Naive thymus-derived CD4-positive, alpha-beta T cell (primary cell): Measurements from ENCODE around the gene FAM117B. TPM values are rescaled to one million over a fixed set of nuclear protein-coding genes. Genes with fewer than 3 reads are reported as not detected.
A peak's percentile ranks its signal among the peaks of the same experiment; 100 is the strongest.

Experiments
- ATAC-seq: fragments of 150-1000 bp; cut with Tn5 transposase; 2 replicates; pipeline ENCODE4 v1.10.0; 2021; ENCODE audit warnings: mild to moderate bottlenecking, moderate library complexity
- CTCF ChIA-PET: fragments of 350-600 bp; sonication (Branson Sonifier 250); formaldehyde crosslinking; loops from one replicate; lab custom pipeline; 2021; ENCODE audit warnings: antibody characterized with exemption; lab: Charles Lee
- POLR2A ChIA-PET: fragments of 350-600 bp; sonication (Branson Sonifier 250); formaldehyde crosslinking; loops from one replicate; lab custom pipeline; 2021; ENCODE audit warnings: antibody characterized with exemption, inconsistent platforms; lab: Charles Lee
- DNase-seq, 9 donors: peaks; one replicate each; pipeline versions ENCODE4 v3.0.0 to v3.0.0-alpha.2; 2020 to 2022; ENCODE audit warnings: mixed read lengths in 1 of 9
- H3K27ac ChIP-seq: one replicate; pipeline ENCODE4 v1.7.0; 2013; ENCODE audit warnings: mild to moderate bottlenecking, low read depth, low read length, moderate library complexity
- H3K27me3 ChIP-seq, 2 donors: one replicate each; pipeline ENCODE4 v1.7.0; 2013; ENCODE audit warnings: low read length in 2 of 2, mild to moderate bottlenecking in 2 of 2, moderate library complexity in 2 of 2; ENCODE audit not compliant: control insufficient read depth in 2 of 2, insufficient read depth in 2 of 2
- H3K36me3 ChIP-seq, 3 experiments: 1 replicate in 2 of 3; 2 replicates in 1 of 3; pipeline ENCODE4 v1.7.0; 2013; ENCODE audit warnings: low read length in 3 of 3, mild to moderate bottlenecking in 3 of 3, moderate library complexity in 1 of 3; ENCODE audit not compliant: insufficient read depth in 3 of 3, control insufficient read depth in 2 of 3
- H3K4me1 ChIP-seq, 2 donors: one replicate each; pipeline ENCODE4 v1.7.0; 2013; ENCODE audit warnings: low read length in 2 of 2, mild to moderate bottlenecking in 2 of 2, moderate library complexity in 1 of 2; ENCODE audit not compliant: control insufficient read depth in 2 of 2, insufficient read depth in 2 of 2
- H3K4me3 ChIP-seq: 2 replicates; pipeline ENCODE4 v1.7.0; 2013; ENCODE audit warnings: mild to moderate bottlenecking, low read length
- H3K9me3 ChIP-seq, 3 experiments: 1 replicate in 2 of 3; 2 replicates in 1 of 3; pipeline ENCODE4 v1.7.0; 2013; ENCODE audit warnings: low read length in 3 of 3; ENCODE audit not compliant: control insufficient read depth in 2 of 3
- H3K27ac Mint-ChIP-seq, 9 donors: one replicate each; pipeline ENCODE4 v1.8.0; 2020 to 2022; ENCODE audit warnings: mixed read lengths in 9 of 9, mild to moderate bottlenecking in 8 of 9, moderate library complexity in 5 of 9, inconsistent platforms in 2 of 9
- H3K27me3 Mint-ChIP-seq, 5 donors: one replicate each; pipeline ENCODE4 v1.8.0; 2021 to 2022; ENCODE audit warnings: mixed read lengths in 5 of 5, mild to moderate bottlenecking in 1 of 5
- H3K36me3 Mint-ChIP-seq, 5 donors: one replicate each; pipeline ENCODE4 v1.8.0; 2020 to 2022; ENCODE audit warnings: mixed read lengths in 5 of 5, mild to moderate bottlenecking in 3 of 5, inconsistent platforms in 1 of 5
- H3K4me1 Mint-ChIP-seq, 7 donors: one replicate each; pipeline ENCODE4 v1.8.0; 2020 to 2022; ENCODE audit warnings: mixed read lengths in 7 of 7, mild to moderate bottlenecking in 3 of 7, inconsistent platforms in 1 of 7
- H3K4me3 Mint-ChIP-seq, 10 donors: one replicate each; pipeline ENCODE4 v1.8.0; 2020 to 2022; ENCODE audit warnings: mild to moderate bottlenecking in 10 of 10, mixed read lengths in 10 of 10, moderate library complexity in 6 of 10, inconsistent platforms in 2 of 10
- H3K9me3 Mint-ChIP-seq, 11 donors: one replicate each; pipeline ENCODE4 v1.8.0; 2020 to 2022; ENCODE audit warnings: mixed read lengths in 11 of 11, mild to moderate bottlenecking in 4 of 11, inconsistent platforms in 1 of 11, moderate library complexity in 1 of 11
- intact Hi-C, 2 donors: fragments of 100-400 bp; cut with micrococcal nuclease; formaldehyde crosslinking; loops; one replicate each; pipeline ENCODE4 v1.15.1; 2023
- polyA plus RNA-seq, 2 donors: library from polyadenylated mRNA; unstranded; fragments of 300-500 nt; fragmentation: Illumina TruSeq; gene quantifications; one replicate each; pipeline ENCODE4 v1.2.3, GENCODE V29; 2021
- total RNA-seq, 6 experiments: library from RNA in 5 of 6; stranded (reverse) in 5 of 6; gene quantifications; 1 replicate in 5 of 6; 2 replicates in 1 of 6; pipeline ENCODE4 v1.2.3 and lab custom pipeline; 2021 to 2026

Gene FAM117B
- total and polyA plus RNA-seq, 7 experiments from 2014 or later = 12.8 to 57.9 (median 46.5) TPM

GRCh38 chr2:202758128-202758527, 123.4 kb downstream of the FAM117B start:
- Mint-ChIP-seq H3K4me1 (peaks cover 20 to 71% (median 40%) of the 10 kb centered on the region in 7 donors), H3K9me3 (peaks cover 0 to 9% (median 0%) of the 10 kb centered on the region in 11 donors), H3K36me3 (peaks cover 3 to 64% (median 40%) of the 10 kb centered on the region in 5 donors), H3K4me3 (no peak overlapping the region), H3K27ac (peak overlapping the region in 5 of 9 donors; percentile 11 to 88 (median 59)), H3K27me3 (no peaks in the 10 kb centered on the region)
- Histone ChIP-seq H3K36me3 (peaks cover 0 to 49% (median 10%) of the 10 kb centered on the region in 3 experiments), H3K4me3 (no peak overlapping the region), H3K27me3 (no peaks in the 10 kb centered on the region), H3K9me3 (no peaks in the 10 kb centered on the region), H3K4me1 (peaks cover 0 to 14% of the 10 kb centered on the region in 2 donors), H3K27ac (no peak overlapping the region)
- POLR2A ChIA-PET = interaction anchor here (1.0 to 1.1 kb wide), 2 partner anchors 10 to 124 kb away, joined by 3 to 4 read pairs; no protein-coding TSS in a partner anchor
- CTCF ChIA-PET = interaction anchor here (0.6 kb wide), 1 partner anchor 160 kb away, joined by 3 read pairs; no protein-coding TSS in a partner anchor
- DNase-seq (no peak), ATAC-seq (no peak)
- intact Hi-C loops = no loop called here

GRCh38 chr2:202758604-202759003, 123.8 kb downstream of the FAM117B start:
- no peak overlapping the region for H3K4me3 Mint-ChIP-seq
- peaks cover 3 to 59% (median 40%) of the 10 kb centered on the region in 5 donors for H3K36me3 Mint-ChIP-seq
- H3K27me3 Mint-ChIP-seq = no peaks in the 10 kb centered on the region
- Histone ChIP-seq H3K27me3 (no peaks in the 10 kb centered on the region), H3K27ac (no peak overlapping the region), H3K36me3 (peaks cover 0 to 49% (median 10%) of the 10 kb centered on the region in 3 experiments), H3K9me3 (no peaks in the 10 kb centered on the region), H3K4me1 (peaks cover 0 to 18% of the 10 kb centered on the region in 2 donors), H3K4me3 (no peak overlapping the region)
- DNase-seq (no peak), ATAC-seq (no peak)
- intact Hi-C loops = no loop called here
- POLR2A ChIA-PET = interaction anchor here (1.1 kb wide), 1 partner anchor 125 kb away, joined by 3 read pairs; no protein-coding TSS in a partner anchor
- peaks cover 0 to 6% (median 0%) of the 10 kb centered on the region in 11 donors for H3K9me3 Mint-ChIP-seq
- H3K27ac Mint-ChIP-seq = peak overlapping the region in 6 of 9 donors; percentile 33 to 98 (median 58)
- H3K4me1 Mint-ChIP-seq = peaks cover 23 to 71% (median 40%) of the 10 kb centered on the region in 7 donors
- CTCF ChIA-PET = no interaction called here

DNA sequence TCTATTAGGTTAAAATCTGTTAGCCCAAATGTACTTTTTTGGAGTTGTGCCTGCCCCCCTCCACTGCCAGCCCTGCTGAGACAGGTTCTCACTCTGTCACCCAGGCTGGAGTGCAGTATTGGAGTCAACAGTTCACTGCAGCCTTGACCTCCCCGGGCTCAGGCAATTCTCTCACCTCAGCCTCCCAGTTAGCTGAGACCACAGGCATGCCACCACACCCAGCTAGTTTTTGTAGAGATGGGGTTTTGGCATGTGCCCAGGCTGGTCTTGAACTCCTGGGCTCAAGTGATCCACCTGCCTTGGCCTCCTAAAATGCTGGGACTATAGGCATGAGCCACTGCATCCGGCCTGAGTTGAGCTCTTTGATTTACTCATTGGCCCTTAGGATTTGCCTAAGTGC, 126.1 kb downstream of the FAM117B start:
- peaks cover 3 to 63% (median 41%) of the 10 kb centered on the region in 5 donors for H3K36me3 Mint-ChIP-seq
- ChIA-PET POLR2A (interaction anchor here (0.7 kb wide), 1 partner anchor 1784 kb away, joined by 3 read pairs; no protein-coding TSS in a partner anchor), CTCF (no interaction called here)
- H3K4me1 Mint-ChIP-seq = peaks cover 19 to 77% (median 50%) of the 10 kb centered on the region in 7 donors
- H3K27me3 ChIP-seq = no peaks in the 10 kb centered on the region
- H3K27ac Mint-ChIP-seq = peak overlapping the region in 8 of 9 donors; percentile 86 to 98 (median 88)
- H3K36me3 ChIP-seq = peaks cover 0 to 50% (median 10%) of the 10 kb centered on the region in 3 experiments
- peak overlapping the region; percentile 47 for H3K27ac ChIP-seq
- intact Hi-C loops = no loop called here
- H3K9me3 Mint-ChIP-seq = peaks cover 0 to 5% (median 0%) of the 10 kb centered on the region in 11 donors
- no peak for DNase-seq
- peaks cover 0 to 27% of the 10 kb centered on the region in 2 donors for H3K4me1 ChIP-seq
- no peaks in the 10 kb centered on the region for H3K9me3 ChIP-seq
- no peak overlapping the region for H3K4me3 ChIP-seq
- H3K27me3 Mint-ChIP-seq = no peaks in the 10 kb centered on the region
- H3K4me3 Mint-ChIP-seq = peak overlapping the region in 4 of 10 donors; percentile 16 to 58 (median 32)
- no peak for ATAC-seq

DNA sequence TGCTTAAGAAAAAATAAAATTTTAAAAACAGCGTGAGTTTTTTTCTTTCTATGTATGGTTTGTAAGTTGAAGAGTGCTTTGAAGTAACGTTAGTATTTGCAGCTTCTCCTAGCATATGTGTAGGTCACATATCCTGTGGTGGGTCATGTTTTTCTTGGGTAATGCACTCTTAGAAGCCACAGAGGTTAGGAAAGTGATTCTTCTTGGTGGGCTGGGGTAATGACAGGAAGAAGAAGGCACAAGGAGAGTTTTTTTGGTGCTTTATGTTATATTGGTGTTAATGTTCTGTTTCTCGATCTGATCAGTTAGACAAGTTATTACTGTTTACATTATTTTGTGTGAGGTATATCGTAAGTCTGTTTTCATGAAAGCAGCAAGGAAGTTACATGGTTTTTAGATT, 127.8 kb downstream of the FAM117B start:
- Mint-ChIP-seq H3K36me3 (peaks cover 3 to 56% (median 42%) of the 10 kb centered on the region in 5 donors), H3K4me1 (peaks cover 21 to 74% (median 50%) of the 10 kb centered on the region in 7 donors), H3K9me3 (peaks cover 0 to 5% (median 0%) of the 10 kb centered on the region in 11 donors), H3K27me3 (no peaks in the 10 kb centered on the region), H3K27ac (peak overlapping the region; percentile 79 to 98 (median 88)), H3K4me3 (peak overlapping the region; percentile 30 to 87 (median 66))
- H3K9me3 ChIP-seq = no peaks in the 10 kb centered on the region
- DNase-seq (peak in 7 of 9 donors; percentile 11 to 73 (median 47)), ATAC-seq (peak; percentile 90)
- H3K36me3 ChIP-seq = peaks cover 0 to 42% (median 4%) of the 10 kb centered on the region in 3 experiments
- ChIA-PET CTCF (interaction anchor here (0.9 kb wide), 1 partner anchor 10 kb away, joined by 3 read pairs; no protein-coding TSS in a partner anchor), POLR2A (interaction anchor here (0.6 to 3.3 kb wide), 2 partner anchors 38 to 127 kb away, joined by 3 to 20 read pairs; partner anchors contain the start of gene FAM117B)
- intact Hi-C loops = loop anchor here (1.0 to 2.0 kb wide), 2 partner anchors 128 to 174 kb away; partner anchors contain the start of gene FAM117B (in 2 of the 2)
- H3K4me1 ChIP-seq = peaks cover 0 to 27% of the 10 kb centered on the region in 2 donors
- H3K27me3 ChIP-seq = no peaks in the 10 kb centered on the region
- no peak overlapping the region for H3K4me3 ChIP-seq
- peak overlapping the region; percentile 52 for H3K27ac ChIP-seq

DNA sequence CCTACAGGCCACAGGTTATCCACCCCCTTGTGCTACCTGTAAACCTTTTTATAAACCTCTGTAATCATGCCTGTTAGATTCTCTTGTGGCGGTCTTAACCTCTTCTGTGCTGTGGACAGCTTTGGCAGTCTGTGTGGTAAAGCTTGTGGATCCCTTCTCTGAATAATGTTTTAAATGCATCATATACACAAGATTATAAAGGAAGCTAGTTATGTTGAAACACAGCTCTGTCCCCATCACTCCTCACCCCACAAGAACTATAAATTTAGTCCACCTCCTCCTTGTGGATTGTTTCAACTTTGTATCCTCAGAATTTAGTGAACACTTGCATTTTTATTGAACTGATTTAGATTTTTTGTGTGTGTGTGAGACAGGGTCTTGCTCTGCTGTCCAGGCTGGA, 129.1 kb downstream of the FAM117B start:
- H3K4me1 Mint-ChIP-seq = peaks cover 23 to 71% (median 57%) of the 10 kb centered on the region in 7 donors
- H3K9me3 Mint-ChIP-seq = peaks cover 0 to 5% (median 0%) of the 10 kb centered on the region in 11 donors
- ChIA-PET CTCF (interaction anchor here (1.0 kb wide), 1 partner anchor 125 kb away, joined by 3 read pairs; no protein-coding TSS in a partner anchor), POLR2A (interaction anchor here (0.5 to 3.3 kb wide), 5 partner anchors 10 to 129 kb away, joined by 3 to 20 read pairs (median 3); partner anchors contain the start of gene FAM117B)
- no peaks in the 10 kb centered on the region for H3K27me3 Mint-ChIP-seq
- DNase-seq (no peak), ATAC-seq (no peak)
- Histone ChIP-seq H3K9me3 (no peaks in the 10 kb centered on the region), H3K36me3 (peaks cover 0 to 31% (median 0%) of the 10 kb centered on the region in 3 experiments), H3K27ac (peak overlapping the region; percentile 58), H3K4me3 (no peak overlapping the region), H3K27me3 (no peaks in the 10 kb centered on the region), H3K4me1 (peaks cover 0 to 30% of the 10 kb centered on the region in 2 donors)
- peaks cover 3 to 49% (median 42%) of the 10 kb centered on the region in 5 donors for H3K36me3 Mint-ChIP-seq
- H3K27ac Mint-ChIP-seq = peak overlapping the region in 8 of 9 donors; percentile 82 to 98 (median 88)
- peak overlapping the region; percentile 2 to 87 (median 61) for H3K4me3 Mint-ChIP-seq
- intact Hi-C loops = loop anchor here (1.0 to 2.0 kb wide), 2 partner anchors 129 to 176 kb away; partner anchors contain the start of gene FAM117B (in 2 of the 2)

GRCh38 chr2:202764991-202765390, 130.2 kb downstream of the FAM117B start:
- Histone ChIP-seq H3K27me3 (no peaks in the 10 kb centered on the region), H3K9me3 (no peaks in the 10 kb centered on the region), H3K4me1 (peaks cover 0 to 30% of the 10 kb centered on the region in 2 donors), H3K27ac (no peak overlapping the region), H3K4me3 (no peak overlapping the region), H3K36me3 (peaks cover 0 to 23% (median 0%) of the 10 kb centered on the region in 3 experiments)
- CTCF ChIA-PET = interaction anchor here (0.7 to 1.2 kb wide), 2 partner anchors 45 to 150 kb away, joined by 4 read pairs; no protein-coding TSS in a partner anchor
- Mint-ChIP-seq H3K36me3 (peaks cover 4 to 51% (median 46%) of the 10 kb centered on the region in 5 donors), H3K9me3 (peaks cover 0 to 5% (median 0%) of the 10 kb centered on the region in 11 donors), H3K27me3 (no peaks in the 10 kb centered on the region), H3K4me3 (peak overlapping the region in 3 of 10 donors; percentile 22 to 42 (median 39)), H3K27ac (peak overlapping the region in 7 of 9 donors; percentile 22 to 98 (median 87)), H3K4me1 (peaks cover 25 to 72% (median 62%) of the 10 kb centered on the region in 7 donors)
- ATAC-seq = no peak
- intact Hi-C loops = no loop called here
- no peak for DNase-seq
- POLR2A ChIA-PET = interaction anchor here (1.0 kb wide), 1 partner anchor 176 kb away, joined by 3 read pairs; no protein-coding TSS in a partner anchor
